ENCODE results near the gene ZCCHC24.

Gene ZCCHC24

DNA sequence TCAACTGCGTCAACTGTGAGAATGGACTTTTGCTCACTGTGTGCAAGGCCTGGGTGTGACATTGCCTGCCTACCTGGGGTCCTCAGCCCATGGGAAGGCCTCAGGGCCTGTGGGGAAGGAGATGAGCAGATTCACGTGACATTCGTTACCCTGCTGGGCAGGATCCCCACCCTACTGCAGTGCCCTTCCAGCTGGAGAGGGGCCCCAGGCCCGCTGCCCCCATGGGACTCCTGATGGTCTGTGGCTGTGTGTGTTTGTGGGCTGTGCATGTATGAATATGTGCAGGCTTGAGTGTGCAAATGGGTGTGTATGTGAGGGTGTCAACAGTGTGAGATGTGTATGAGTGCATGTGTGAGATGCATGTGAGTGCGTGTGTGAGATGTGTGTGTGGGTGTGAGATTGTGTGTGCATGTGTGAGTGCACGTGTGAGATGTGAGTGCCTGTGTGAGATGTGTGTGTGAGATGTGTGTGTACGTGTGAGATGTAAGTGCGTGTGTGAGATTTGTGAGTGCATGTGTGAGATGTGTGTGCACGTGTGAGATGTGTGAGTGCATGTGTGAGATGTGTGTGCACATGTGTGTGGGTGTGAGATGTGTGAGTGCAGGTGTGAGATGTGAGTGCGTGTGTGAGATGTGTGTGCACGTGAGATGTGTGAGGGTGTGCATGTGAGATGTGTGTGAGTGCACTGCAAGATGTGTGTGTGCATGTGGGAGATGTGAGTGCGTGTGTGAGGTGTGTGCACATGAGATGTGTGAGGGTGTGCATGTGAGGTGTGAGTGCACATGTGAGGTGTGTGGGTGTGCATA is 68.5 kb downstream of the ZCCHC24 start:
- Histone ChIP-seq H3K4me3 (no peak overlapping the region), H3K27ac (no peak overlapping the region)
- DNase-seq (ENCODE audit: low spot score): peak; percentile 68
- no peak for TF ChIP-seq CTCF (IDR thresholded peaks at IDR 0.05)

DNA sequence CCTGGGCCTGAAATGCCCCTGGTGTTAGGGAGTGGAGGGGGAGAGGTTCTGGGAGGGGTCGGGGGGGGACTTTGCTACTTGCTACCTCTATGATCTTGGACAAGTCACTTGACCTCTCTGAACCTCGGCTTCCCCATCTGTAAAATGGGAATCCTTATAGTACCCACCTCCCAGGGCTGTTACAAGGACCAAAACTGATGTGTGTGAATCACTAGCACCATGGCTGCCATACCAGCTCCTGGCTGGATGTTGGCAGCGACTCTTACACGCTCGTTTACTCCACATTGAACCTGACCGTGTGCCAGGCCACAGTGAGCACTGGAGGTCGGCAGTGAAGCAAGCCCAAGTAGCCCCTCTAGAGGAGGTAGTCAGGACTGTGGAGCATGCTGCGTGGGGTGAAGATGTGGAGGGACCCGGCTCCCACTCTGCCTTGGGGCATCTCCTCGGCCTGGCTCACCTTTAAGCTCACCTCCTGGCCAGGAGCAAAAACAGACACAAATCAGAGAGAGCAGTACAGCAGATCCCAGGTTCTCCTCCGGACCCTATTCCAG is 69.3 kb downstream of the ZCCHC24 start:
- Histone ChIP-seq H3K4me3 (no peak overlapping the region), H3K27ac (no peak overlapping the region)
- TF ChIP-seq CTCF (IDR thresholded peaks at IDR 0.05): no peak
- DNase-seq (ENCODE audit: low spot score): no peak

GRCh38 chr10:79375321-79376077 is 69.9 kb downstream of the ZCCHC24 start:
- Histone ChIP-seq H3K27ac (no peak overlapping the region), H3K4me3 (no peak overlapping the region)
- TF ChIP-seq CTCF (IDR thresholded peaks at IDR 0.05): no peak
- no peak for DNase-seq (ENCODE audit: low spot score)

- no peak overlapping the region for H3K4me3 ChIP-seq
- H3K27ac ChIP-seq: no peak overlapping the region
- DNase-seq (ENCODE audit: low spot score): no peak
- peak; percentile 88 for TF ChIP-seq CTCF (IDR thresholded peaks at IDR 0.05)
These were observed 70.9 kb downstream of the ZCCHC24 start for GRCh38 chr10:79374312-79375191.

GRCh38 chr10:79372871-79373270 is 72.6 kb downstream of the ZCCHC24 start:
- no peak for DNase-seq (ENCODE audit: low spot score)
- H3K27ac ChIP-seq: no peak overlapping the region
- no peak for TF ChIP-seq CTCF (IDR thresholded peaks at IDR 0.05)
- no peak overlapping the region for H3K4me3 ChIP-seq

- Histone ChIP-seq H3K27ac (no peak overlapping the region), H3K4me3 (no peak overlapping the region)
- DNase-seq (ENCODE audit: low spot score): no peak
- no peak for TF ChIP-seq CTCF (IDR thresholded peaks at IDR 0.05)
These were observed 77.8 kb downstream of the ZCCHC24 start for GRCh38 chr10:79367426-79368189.
